ENCODE results near the gene NUDT22.
A peak's percentile ranks its signal among the peaks of the same experiment; 100 is the strongest.

The NUDT22 gene

GRCh38 chr11:64207256-64208085 is 18.6 kb upstream of the NUDT22 start:
- peak; percentile 89 to 92 for DNase-seq

- no peak for DNase-seq
Observed at GRCh38 chr11:64208086-64208795, 17.8 kb upstream of the NUDT22 start.

DNA sequence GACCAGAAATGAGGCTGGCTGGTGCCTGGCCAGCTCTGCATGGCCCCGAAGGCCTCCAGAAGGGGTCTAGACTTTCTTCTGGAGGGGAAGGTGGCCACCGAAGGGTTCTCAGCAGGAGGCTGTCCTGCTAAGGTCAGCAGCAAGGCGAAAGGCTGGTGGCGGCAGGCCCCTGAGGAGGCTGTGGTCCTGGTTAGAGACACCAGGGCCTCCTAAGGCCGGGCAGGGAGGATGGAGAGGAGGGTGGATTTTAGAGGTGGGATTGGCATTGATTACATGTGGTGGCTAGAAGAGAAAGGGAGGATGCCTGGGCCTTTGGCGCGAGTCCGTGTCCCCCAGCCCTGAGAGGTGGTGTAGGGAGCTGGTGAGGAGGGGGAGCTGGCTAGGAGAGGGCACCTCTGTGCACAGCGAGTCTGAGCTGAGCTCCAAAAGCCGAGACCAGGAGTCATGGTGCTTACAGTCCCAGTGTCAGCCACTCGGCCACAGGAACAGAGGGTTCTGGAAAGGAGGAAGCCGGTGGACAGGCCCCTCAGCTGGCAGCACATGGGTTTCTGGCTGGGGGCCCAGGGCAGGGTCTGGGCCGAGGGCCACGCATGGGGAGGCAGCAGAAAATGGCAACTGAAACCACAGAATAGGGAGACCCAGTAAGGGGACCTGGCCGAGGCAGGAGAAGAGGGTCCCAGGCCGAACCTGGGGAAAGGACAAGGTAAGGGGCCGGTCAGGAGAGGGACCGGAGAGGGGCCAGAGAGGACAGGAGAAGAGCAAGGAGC is 17.1 kb upstream of the NUDT22 start:
- DNase-seq = no peak

DNA sequence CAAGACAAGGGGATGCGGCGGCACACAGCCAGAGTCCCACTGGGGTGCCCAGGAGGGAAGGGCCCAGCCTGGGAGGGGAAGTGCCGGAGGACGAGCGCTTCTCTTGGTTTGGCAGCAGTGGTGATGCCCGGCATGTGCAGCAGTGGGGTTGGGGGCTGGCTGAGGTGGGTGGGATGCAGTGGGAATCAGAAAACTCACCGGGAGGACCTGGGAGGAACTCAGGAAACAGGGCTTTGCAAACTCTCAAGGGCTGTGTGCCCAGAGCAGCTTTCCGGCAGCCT is 16.6 kb upstream of the NUDT22 start:
- no peak for DNase-seq

DNA sequence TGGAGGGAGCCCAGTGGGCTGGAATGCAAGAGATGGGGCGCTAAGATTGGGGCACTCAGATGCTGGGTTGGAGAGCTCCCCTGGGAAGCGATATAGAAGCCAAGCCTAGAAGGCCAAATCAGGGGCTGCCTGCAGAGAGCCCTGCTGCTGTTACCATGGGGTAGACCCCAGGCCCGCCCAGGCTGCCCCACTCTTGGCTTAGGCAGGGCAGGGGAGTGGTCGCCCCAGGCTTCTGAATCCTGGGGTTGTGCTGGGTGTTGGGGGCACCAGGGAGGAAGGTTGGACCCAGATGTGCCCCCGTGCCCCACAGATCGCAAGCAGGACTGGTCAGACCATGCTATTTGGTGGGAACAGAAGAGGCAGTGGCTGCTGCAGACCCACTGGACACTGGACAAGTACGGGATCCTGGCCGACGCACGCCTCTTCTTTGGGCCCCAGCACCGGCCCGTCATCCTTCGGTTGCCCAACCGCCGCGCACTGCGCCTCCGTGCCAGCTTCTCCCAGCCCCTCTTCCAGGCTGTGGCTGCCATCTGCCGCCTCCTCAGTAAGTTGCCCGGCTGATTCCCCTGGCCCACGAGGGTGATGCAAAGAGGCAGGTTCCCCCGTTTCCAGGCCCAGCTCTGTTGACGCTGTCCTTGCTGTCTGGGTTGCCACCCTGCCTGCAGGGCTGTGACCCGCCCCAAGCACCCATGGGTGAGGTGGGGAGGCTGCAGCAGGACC is 15.6 kb upstream of the NUDT22 start:
- no peak for DNase-seq

- DNase-seq = no peak
Observed at GRCh38 chr11:64211181-64211872, 14.7 kb upstream of the NUDT22 start.

DNA sequence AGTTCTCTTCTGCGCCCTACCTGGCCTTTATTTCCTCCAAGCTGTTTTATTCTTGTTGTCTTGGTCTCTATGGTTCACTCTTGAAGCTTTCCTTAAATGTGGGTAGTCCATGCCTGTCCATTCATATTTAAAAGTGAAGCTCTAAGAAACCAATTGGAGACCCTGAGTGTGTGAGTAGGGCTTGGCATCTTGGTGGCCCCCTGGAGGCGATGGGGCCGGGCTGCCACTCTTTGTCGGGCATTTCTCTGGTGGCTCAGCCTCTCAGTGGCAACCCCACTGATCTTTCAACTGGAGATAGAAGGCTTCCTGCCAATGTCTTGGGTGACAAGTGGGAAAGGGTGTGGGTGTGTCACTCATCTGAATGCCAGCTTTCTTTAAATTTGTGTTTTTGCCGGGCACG is 9.2 kb upstream of the NUDT22 start:
- no peak for DNase-seq

- no peak for DNase-seq
Observed at GRCh38 chr11:64218628-64219353, 7.3 kb upstream of the NUDT22 start.

GRCh38 chr11:64219354-64219684 is 6.8 kb upstream of the NUDT22 start:
- DNase-seq = no peak

DNA sequence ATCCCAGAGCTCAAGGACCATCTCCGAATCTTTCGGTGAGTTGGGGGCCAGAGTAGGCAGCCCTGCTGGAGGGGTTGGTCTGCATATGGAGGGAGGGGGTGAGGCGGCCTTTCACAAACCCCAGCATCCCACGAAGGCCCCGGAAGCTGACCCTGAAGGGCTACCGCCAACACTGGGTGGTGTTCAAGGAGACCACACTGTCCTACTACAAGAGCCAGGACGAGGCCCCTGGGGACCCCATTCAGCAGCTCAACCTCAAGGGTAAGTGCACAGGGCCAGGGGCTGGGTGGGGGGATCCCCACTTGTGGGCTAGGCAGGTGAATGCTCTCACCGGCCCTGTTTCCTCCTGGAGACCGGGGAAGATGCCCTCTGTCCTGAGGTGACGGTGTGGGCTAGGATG is 6.3 kb upstream of the NUDT22 start:
- DNase-seq = no peak

- no peak for DNase-seq
Observed at GRCh38 chr11:64220271-64220670, 5.8 kb upstream of the NUDT22 start.

- no peak for DNase-seq
Observed at GRCh38 chr11:64220798-64221197, 5.3 kb upstream of the NUDT22 start.

- no peak for DNase-seq
Observed at GRCh38 chr11:64222651-64223000, 3.4 kb upstream of the NUDT22 start.

DNA sequence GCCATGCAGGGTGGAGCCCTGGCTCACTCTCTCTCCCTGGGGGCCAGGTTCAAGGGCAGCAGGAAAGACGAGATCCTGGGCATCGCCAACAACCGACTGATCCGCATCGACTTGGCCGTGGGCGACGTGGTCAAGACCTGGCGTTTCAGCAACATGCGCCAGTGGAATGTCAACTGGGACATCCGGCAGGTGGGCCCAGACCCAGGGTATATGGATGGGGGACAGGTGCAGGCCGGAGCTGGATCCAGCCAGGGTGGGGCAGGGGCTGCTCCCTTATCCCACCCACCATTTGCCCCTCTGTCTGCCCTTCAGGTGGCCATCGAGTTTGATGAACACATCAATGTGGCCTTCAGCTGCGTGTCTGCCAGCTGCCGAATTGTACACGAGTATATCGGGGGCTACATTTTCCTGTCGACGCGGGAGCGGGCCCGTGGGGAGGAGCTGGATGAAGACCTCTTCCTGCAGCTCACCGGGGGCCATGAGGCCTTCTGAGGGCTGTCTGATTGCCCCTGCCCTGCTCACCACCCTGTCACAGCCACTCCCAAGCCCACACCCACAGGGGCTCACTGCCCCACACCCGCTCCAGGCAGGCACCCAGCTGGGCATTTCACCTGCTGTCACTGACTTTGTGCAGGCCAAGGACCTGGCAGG is 2.9 kb upstream of the NUDT22 start:
- no peak for DNase-seq

GRCh38 chr11:64224151-64224890 is 1.8 kb upstream of the NUDT22 start:
- no peak for DNase-seq

- peak in 1 of 2 experiments; percentile 45 for DNase-seq
Observed at GRCh38 chr11:64224891-64225607, 1.0 kb upstream of the NUDT22 start.

DNA sequence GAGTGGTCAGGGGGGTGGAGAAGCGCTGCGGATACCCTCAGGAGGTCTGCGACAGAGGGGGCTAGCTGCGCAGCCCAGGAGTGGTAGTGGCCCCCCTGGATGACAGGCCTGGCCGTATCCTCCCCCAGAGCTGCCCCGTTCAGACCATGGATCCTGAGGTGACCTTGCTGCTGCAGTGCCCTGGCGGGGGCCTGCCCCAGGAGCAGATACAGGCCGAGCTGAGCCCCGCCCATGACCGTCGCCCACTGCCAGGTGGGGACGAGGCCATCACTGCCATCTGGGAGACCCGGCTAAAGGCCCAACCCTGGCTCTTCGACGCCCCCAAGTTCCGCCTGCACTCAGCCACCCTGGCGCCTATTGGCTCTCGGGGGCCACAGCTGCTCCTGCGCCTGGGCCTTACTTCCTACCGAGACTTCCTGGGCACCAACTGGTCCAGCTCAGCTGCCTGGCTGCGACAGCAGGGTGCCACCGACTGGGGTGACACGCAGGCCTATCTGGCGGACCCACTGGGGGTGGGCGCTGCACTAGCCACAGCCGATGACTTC is 505 bp downstream of the NUDT22 start:
- DNase-seq = peak; percentile 76 to 80

DNA sequence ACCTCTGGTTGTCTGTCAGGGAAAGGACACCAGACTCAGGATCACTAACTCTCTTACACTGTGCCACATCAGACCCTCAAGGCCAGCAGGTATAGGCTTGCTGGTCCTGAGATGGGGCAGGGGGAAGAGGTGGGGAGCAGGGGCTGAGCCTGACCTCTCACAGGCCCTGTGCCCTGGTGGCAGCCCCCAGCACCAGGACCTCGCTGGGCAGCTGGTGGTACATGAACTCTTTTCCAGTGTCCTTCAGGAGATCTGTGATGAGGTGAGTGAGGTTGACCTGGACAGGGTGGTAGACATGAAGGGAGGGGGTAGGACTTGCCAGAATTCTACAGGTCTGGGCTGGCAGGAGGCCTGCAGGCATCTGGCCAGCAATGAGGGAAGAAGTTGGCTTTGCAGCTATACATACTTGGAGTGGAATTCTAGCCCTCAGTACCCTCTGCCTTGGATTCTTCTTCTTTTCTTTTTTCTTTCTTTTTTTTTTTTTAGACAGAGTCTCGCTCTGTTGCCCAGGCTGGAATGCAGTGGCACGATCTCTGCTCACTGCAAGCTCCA is 1.4 kb downstream of the NUDT22 start:
- DNase-seq = no peak

DNA sequence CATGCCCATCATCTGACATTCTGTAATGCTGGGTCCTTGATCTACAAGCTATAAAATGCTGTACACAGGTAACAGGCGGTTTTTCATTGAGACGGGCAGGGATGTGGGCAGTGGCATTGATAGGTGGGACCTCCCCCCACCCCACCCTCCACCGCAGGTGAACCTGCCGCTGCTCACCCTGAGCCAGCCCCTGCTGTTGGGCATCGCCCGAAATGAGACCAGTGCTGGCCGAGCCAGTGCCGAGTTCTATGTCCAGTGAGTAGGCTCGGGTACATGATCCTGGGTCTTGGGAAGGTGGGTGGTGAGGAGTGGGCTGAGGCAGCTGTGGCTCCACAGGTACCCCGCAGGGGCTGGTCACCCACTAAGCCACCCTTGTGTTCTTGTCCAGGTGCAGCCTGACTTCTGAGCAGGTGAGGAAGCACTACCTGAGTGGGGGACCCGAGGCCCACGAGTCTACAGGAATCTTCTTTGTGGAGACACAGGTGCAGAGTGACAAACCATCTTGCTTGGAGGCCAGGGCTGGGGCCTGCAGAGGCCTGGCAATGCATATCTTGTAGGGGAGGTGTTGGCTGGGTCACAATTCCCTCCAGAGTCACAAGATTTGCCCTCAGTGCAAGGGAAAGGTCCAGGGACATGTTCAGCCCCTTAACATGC is 3.1 kb downstream of the NUDT22 start:
- no peak for DNase-seq
